Measurements from ENCODE around the gene NCKAP5L. TPM values are rescaled to one million over a fixed set of nuclear protein-coding genes. Genes with fewer than 3 reads are reported as not detected.
A peak's percentile ranks its signal among the peaks of the same experiment; 100 is the strongest.
"Not testable (repeated sequence)": the region's sequence is repeated elsewhere in the genome, so short reads cannot be mapped to it uniquely, and the experiment has no call there.

The NCKAP5L gene
- total and polyA plus RNA-seq, 3 experiments from 2014 or later = 4.3 to 5.5 (median 4.8) TPM

GRCh38 chr12:49777341-49777740, 50.9 kb downstream of the NCKAP5L start:
- CTCF ChIA-PET = interaction anchor here (0.8 to 4.1 kb wide), 26 partner anchors 9 to 168 kb away, joined by 3 to 45 read pairs (median 5); partner anchors contain the start of genes BCDIN3D, NCKAP5L and TMBIM6

GRCh38 chr12:49776858-49777257, 51.4 kb downstream of the NCKAP5L start:
- Mint-ChIP-seq H3K4me1 (peaks cover 12 to 19% (median 13%) of the 10 kb centered on the region in 3 donors), H3K4me3 (peak overlapping the region in 1 of 7 donors; percentile 8), H3K36me3 (no peaks in the 10 kb centered on the region), H3K27me3 (peaks cover 27 to 28% of the 10 kb centered on the region in 2 donors), H3K9me3 (no peaks in the 10 kb centered on the region), H3K27ac (peak overlapping the region in 1 of 8 donors; percentile 37)
- Histone ChIP-seq H3K4me3 (ENCODE audit: low read length) (no peak overlapping the region), H3K36me3 (ENCODE audit: insufficient read depth, low read length) (no peaks in the 10 kb centered on the region), H3K27me3 (ENCODE audit: insufficient read depth, low read length, poor library complexity, severe bottlenecking) (peaks cover 4% of the 10 kb centered on the region), H3K27ac (ENCODE audit: low read depth, low read length) (no peak overlapping the region), H3K9me3 (ENCODE audit: low read length) (no peaks in the 10 kb centered on the region), H3K4me1 (ENCODE audit: insufficient read depth, low read length) (peaks cover 15% of the 10 kb centered on the region)
- CTCF ChIA-PET = interaction anchor here (0.8 to 4.1 kb wide), 18 partner anchors 10 to 169 kb away, joined by 3 to 45 read pairs (median 6); partner anchors contain the start of genes BCDIN3D, NCKAP5L and TMBIM6
- DNase-seq = no peak
- POLR2A ChIA-PET = interaction anchor here (2.0 kb wide), 1 partner anchor 36 kb away, joined by 19 read pairs; the partner anchor contains the start of gene TMBIM6

More at GRCh38 chr12:49777341-49777740, 50.9 kb downstream of the NCKAP5L start:
- H3K27ac ChIP-seq (ENCODE audit: low read depth, low read length) = no peak overlapping the region
- no peaks in the 10 kb centered on the region for H3K36me3 ChIP-seq (ENCODE audit: insufficient read depth, low read length)
- no peak for DNase-seq
- Mint-ChIP-seq H3K4me3 (no peak overlapping the region), H3K4me1 (peaks cover 12 to 19% (median 13%) of the 10 kb centered on the region in 3 donors), H3K36me3 (no peaks in the 10 kb centered on the region), H3K27ac (peak overlapping the region in 3 of 8 donors; percentile 15 to 37 (median 25)), H3K9me3 (no peaks in the 10 kb centered on the region), H3K27me3 (peaks cover 28 to 31% of the 10 kb centered on the region in 2 donors)
- POLR2A ChIA-PET = interaction anchor here (2.0 kb wide), 1 partner anchor 36 kb away, joined by 19 read pairs; the partner anchor contains the start of gene TMBIM6
- H3K4me3 ChIP-seq (ENCODE audit: low read length) = no peak overlapping the region
- peaks cover 4% of the 10 kb centered on the region for H3K27me3 ChIP-seq (ENCODE audit: insufficient read depth, low read length, poor library complexity, severe bottlenecking)
- H3K4me1 ChIP-seq (ENCODE audit: insufficient read depth, low read length) = peaks cover 15% of the 10 kb centered on the region
- no peaks in the 10 kb centered on the region for H3K9me3 ChIP-seq (ENCODE audit: low read length)

GRCh38 chr12:49776413-49776812, 51.8 kb downstream of the NCKAP5L start:
- Histone ChIP-seq H3K27me3 (ENCODE audit: insufficient read depth, low read length, poor library complexity, severe bottlenecking) (peaks cover 4% of the 10 kb centered on the region), H3K4me3 (ENCODE audit: low read length) (no peak overlapping the region), H3K4me1 (ENCODE audit: insufficient read depth, low read length) (peaks cover 15% of the 10 kb centered on the region), H3K36me3 (ENCODE audit: insufficient read depth, low read length) (no peaks in the 10 kb centered on the region), H3K9me3 (ENCODE audit: low read length) (no peaks in the 10 kb centered on the region), H3K27ac (ENCODE audit: low read depth, low read length) (no peak overlapping the region)
- ChIA-PET POLR2A (no interaction called here), CTCF (interaction anchor here (1.5 to 3.1 kb wide), 4 partner anchors 14 to 132 kb away, joined by 4 to 13 read pairs (median 12); no protein-coding TSS in a partner anchor)
- peak in 4 of 5 donors; percentile 8 to 66 (median 38) for DNase-seq
- Mint-ChIP-seq H3K27me3 (peaks cover 24 to 27% of the 10 kb centered on the region in 2 donors), H3K4me3 (no peak overlapping the region), H3K9me3 (no peaks in the 10 kb centered on the region), H3K4me1 (peaks cover 12 to 19% (median 13%) of the 10 kb centered on the region in 3 donors), H3K27ac (no peak overlapping the region), H3K36me3 (no peaks in the 10 kb centered on the region)

GRCh38 chr12:49773102-49773501, 55.1 kb downstream of the NCKAP5L start:
- ChIA-PET CTCF (interaction anchor here (1.0 kb wide), 1 partner anchor 11 kb away, joined by 5 read pairs; no protein-coding TSS in a partner anchor), POLR2A (interaction anchor here (0.6 to 0.7 kb wide), 3 partner anchors 10 to 65 kb away, joined by 4 to 11 read pairs (median 6); no protein-coding TSS in a partner anchor)
- not testable (repeated sequence) for H3K4me3 Mint-ChIP-seq; H3K27me3 ChIP-seq (ENCODE audit: insufficient read depth, low read length, poor library complexity, severe bottlenecking); H3K9me3 Mint-ChIP-seq; H3K9me3 ChIP-seq (ENCODE audit: low read length); H3K4me3 ChIP-seq (ENCODE audit: low read length); H3K36me3 Mint-ChIP-seq; H3K27me3 Mint-ChIP-seq; H3K27ac ChIP-seq (ENCODE audit: low read depth, low read length); DNase-seq; H3K36me3 ChIP-seq (ENCODE audit: insufficient read depth, low read length)
- peak overlapping the region in 1 of 8 donors; percentile 69 for H3K27ac Mint-ChIP-seq
- H3K4me1 ChIP-seq (ENCODE audit: insufficient read depth, low read length) = peaks cover 11% of the 10 kb centered on the region
- H3K4me1 Mint-ChIP-seq = peaks cover 8 to 14% (median 9%) of the 10 kb centered on the region in 3 donors

GRCh38 chr12:49767333-49767732, 60.9 kb downstream of the NCKAP5L start:
- ChIA-PET POLR2A (interaction anchor here (1.0 kb wide), 1 partner anchor 61 kb away, joined by 5 read pairs; the partner anchor contains the start of gene NCKAP5L), CTCF (interaction anchor here (0.9 to 2.7 kb wide), 3 partner anchors 11 to 26 kb away, joined by 4 to 16 read pairs (median 5); partner anchors contain the start of gene TMBIM6)
- no peaks in the 10 kb centered on the region for H3K9me3 Mint-ChIP-seq
- H3K27me3 ChIP-seq (ENCODE audit: insufficient read depth, low read length, poor library complexity, severe bottlenecking) = no peaks in the 10 kb centered on the region
- H3K27me3 Mint-ChIP-seq = no peaks in the 10 kb centered on the region
- peaks cover 0 to 31% (median 13%) of the 10 kb centered on the region in 3 donors for H3K36me3 Mint-ChIP-seq
- peaks cover 37 to 45% (median 44%) of the 10 kb centered on the region in 3 donors for H3K4me1 Mint-ChIP-seq
- no peaks in the 10 kb centered on the region for H3K9me3 ChIP-seq (ENCODE audit: low read length)
- peaks cover 31% of the 10 kb centered on the region for H3K4me1 ChIP-seq (ENCODE audit: insufficient read depth, low read length)
- peaks cover 15% of the 10 kb centered on the region for H3K36me3 ChIP-seq (ENCODE audit: insufficient read depth, low read length)
- no peak overlapping the region for H3K4me3 Mint-ChIP-seq
- peak overlapping the region in 7 of 8 donors; percentile 32 to 93 (median 88) for H3K27ac Mint-ChIP-seq
- H3K4me3 ChIP-seq (ENCODE audit: low read length) = no peak overlapping the region
- no peak for DNase-seq
- H3K27ac ChIP-seq (ENCODE audit: low read depth, low read length) = no peak overlapping the region

DNA sequence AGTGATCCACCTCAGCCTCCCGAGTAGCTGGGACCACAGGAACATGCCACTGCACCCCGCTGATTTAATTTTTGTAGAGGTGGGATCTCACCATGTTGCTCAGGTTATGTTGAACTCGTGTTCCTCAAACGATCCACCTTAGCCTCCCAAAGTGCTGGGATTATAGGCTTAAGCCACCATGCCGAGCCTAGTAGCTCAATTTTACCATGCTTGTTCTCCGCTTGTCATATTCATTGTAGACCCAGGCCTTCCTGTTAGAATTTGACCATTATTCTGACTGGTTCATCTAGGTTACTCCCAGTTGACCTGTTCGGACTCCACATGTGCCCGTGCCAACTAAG, 62.1 kb downstream of the NCKAP5L start:
- H3K4me1 Mint-ChIP-seq = peaks cover 47 to 57% (median 57%) of the 10 kb centered on the region in 3 donors
- POLR2A ChIA-PET = interaction anchor here (0.6 to 1.0 kb wide), 2 partner anchors 15 to 62 kb away, joined by 5 to 6 read pairs; partner anchors contain the start of gene NCKAP5L
- CTCF ChIA-PET = interaction anchor here (1.3 to 2.7 kb wide), 2 partner anchors 12 to 25 kb away, joined by 9 to 16 read pairs; partner anchors contain the start of gene TMBIM6

GRCh38 chr12:49764126-49764525, 64.1 kb downstream of the NCKAP5L start:
- POLR2A ChIA-PET = interaction anchor here (4.2 kb wide), 1 partner anchor 23 kb away, joined by 27 read pairs; the partner anchor contains the start of gene TMBIM6
- Histone ChIP-seq H3K27me3 (ENCODE audit: insufficient read depth, low read length, poor library complexity, severe bottlenecking) (no peaks in the 10 kb centered on the region), H3K27ac (ENCODE audit: low read depth, low read length) (no peak overlapping the region), H3K36me3 (ENCODE audit: insufficient read depth, low read length) (peaks cover 35% of the 10 kb centered on the region), H3K4me3 (ENCODE audit: low read length) (no peak overlapping the region), H3K9me3 (ENCODE audit: low read length) (no peaks in the 10 kb centered on the region), H3K4me1 (ENCODE audit: insufficient read depth, low read length) (peaks cover 37% of the 10 kb centered on the region)
- DNase-seq = no peak
- H3K27me3 Mint-ChIP-seq = no peaks in the 10 kb centered on the region
- H3K27ac Mint-ChIP-seq = peak overlapping the region; percentile 72 to 95 (median 86)
- peak overlapping the region in 3 of 7 donors; percentile 26 to 48 (median 41) for H3K4me3 Mint-ChIP-seq
- CTCF ChIA-PET = interaction anchor here (3.7 to 4.8 kb wide), 3 partner anchors 20 to 74 kb away, joined by 21 to 34 read pairs (median 22); partner anchors contain the start of gene TMBIM6
- peaks cover 47 to 59% (median 57%) of the 10 kb centered on the region in 3 donors for H3K4me1 Mint-ChIP-seq
- H3K9me3 Mint-ChIP-seq = no peaks in the 10 kb centered on the region
- H3K36me3 Mint-ChIP-seq = peaks cover 1 to 56% (median 20%) of the 10 kb centered on the region in 3 donors

More for the DNA sequence above, 62.1 kb downstream of the NCKAP5L start:
- Mint-ChIP-seq H3K4me3 (no peak overlapping the region), H3K36me3 (peaks cover 0 to 44% (median 17%) of the 10 kb centered on the region in 3 donors), H3K27ac (peak overlapping the region in 5 of 8 donors; percentile 1 to 90 (median 61)), H3K9me3 (no peaks in the 10 kb centered on the region), H3K27me3 (no peaks in the 10 kb centered on the region)
- Histone ChIP-seq H3K4me1 (ENCODE audit: insufficient read depth, low read length) (peaks cover 37% of the 10 kb centered on the region), H3K36me3 (ENCODE audit: insufficient read depth, low read length) (peaks cover 24% of the 10 kb centered on the region), H3K27ac (ENCODE audit: low read depth, low read length) (no peak overlapping the region), H3K4me3 (ENCODE audit: low read length) (no peak overlapping the region), H3K9me3 (ENCODE audit: low read length) (no peaks in the 10 kb centered on the region), H3K27me3 (ENCODE audit: insufficient read depth, low read length, poor library complexity, severe bottlenecking) (no peaks in the 10 kb centered on the region)
- no peak for DNase-seq
